NCI-H1048 (cell line): ENCODE data around the gene ERGIC2.
"Not testable (repeated sequence)": the region's sequence is repeated elsewhere in the genome, so short reads cannot be mapped to it uniquely, and the experiment has no call there.

Source experiments
- DNase-seq: peaks from one replicate; lab custom pipeline; 2025; lab: John Stamatoyannopoulos, UW

ERGIC2 gene

GRCh38 chr12:29299633-29300032 is 81.3 kb downstream of the ERGIC2 start:
- DNase-seq = no peak

GRCh38 chr12:29291226-29291625 is 89.7 kb downstream of the ERGIC2 start:
- no peak for DNase-seq

- DNase-seq = not testable (repeated sequence)
Measured at GRCh38 chr12:29290475-29290874, 90.5 kb downstream of the ERGIC2 start.

- no peak for DNase-seq
Measured at GRCh38 chr12:29288031-29288430, 92.9 kb downstream of the ERGIC2 start.

GRCh38 chr12:29287622-29288021 is 93.3 kb downstream of the ERGIC2 start:
- DNase-seq = no peak
